Measurements from ENCODE around the gene CNTNAP5.

CNTNAP5 gene

GRCh38 chr2:124314084-124314483 is 289.0 kb downstream of the CNTNAP5 start:
- no peak overlapping the region for H2AFZ ChIP-seq (ENCODE audit: low read length)
- H3K27ac ChIP-seq (ENCODE audit: low read length) = no peak overlapping the region
- 0 out of 2 replicates have a peak, but pooled peaks cover 3% of the 10 kb centered on the region for H3K9me3 ChIP-seq (replicated peaks; ENCODE audit: insufficient read depth, low read length)
- no peaks in the 10 kb centered on the region for H3K4me1 ChIP-seq (ENCODE audit: low read length)
- no peaks in the 10 kb centered on the region for H3K79me2 ChIP-seq (ENCODE audit: low read length)
- no peaks in the 10 kb centered on the region for H3F3A ChIP-seq (ENCODE audit: insufficient read depth, low read length)
- no peaks in the 10 kb centered on the region for H3K27me3 ChIP-seq (replicated peaks; ENCODE audit: insufficient read depth, low read length)
- H4K20me1 ChIP-seq (ENCODE audit: insufficient read depth, low read length) = no peaks in the 10 kb centered on the region
- H3K4me2 ChIP-seq (ENCODE audit: low read depth, low read length) = no peak overlapping the region
- TF ChIP-seq EZH2phosphoT487 (IDR thresholded peaks at IDR 0.05; ENCODE audit: low read length) (no peak), EZH2 (optimal IDR thresholded peaks at IDR 0.05; ENCODE audit: low read depth, low read length) (no peak)
- TF ChIP-seq, protein P1, sequence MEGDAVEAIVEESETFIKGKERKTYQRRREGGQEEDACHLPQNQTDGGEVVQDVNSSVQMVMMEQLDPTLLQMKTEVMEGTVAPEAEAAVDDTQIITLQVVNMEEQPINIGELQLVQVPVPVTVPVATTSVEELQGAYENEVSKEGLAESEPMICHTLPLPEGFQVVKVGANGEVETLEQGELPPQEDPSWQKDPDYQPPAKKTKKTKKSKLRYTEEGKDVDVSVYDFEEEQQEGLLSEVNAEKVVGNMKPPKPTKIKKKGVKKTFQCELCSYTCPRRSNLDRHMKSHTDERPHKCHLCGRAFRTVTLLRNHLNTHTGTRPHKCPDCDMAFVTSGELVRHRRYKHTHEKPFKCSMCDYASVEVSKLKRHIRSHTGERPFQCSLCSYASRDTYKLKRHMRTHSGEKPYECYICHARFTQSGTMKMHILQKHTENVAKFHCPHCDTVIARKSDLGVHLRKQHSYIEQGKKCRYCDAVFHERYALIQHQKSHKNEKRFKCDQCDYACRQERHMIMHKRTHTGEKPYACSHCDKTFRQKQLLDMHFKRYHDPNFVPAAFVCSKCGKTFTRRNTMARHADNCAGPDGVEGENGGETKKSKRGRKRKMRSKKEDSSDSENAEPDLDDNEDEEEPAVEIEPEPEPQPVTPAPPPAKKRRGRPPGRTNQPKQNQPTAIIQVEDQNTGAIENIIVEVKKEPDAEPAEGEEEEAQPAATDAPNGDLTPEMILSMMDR (IDR thresholded peaks at IDR 0.05; ENCODE audit: low read length) = no peak
- H3K4me3 ChIP-seq (ENCODE audit: low read length) = no peak overlapping the region
- H3K9ac ChIP-seq (ENCODE audit: low read length) = no peak overlapping the region
- H3K9me2 ChIP-seq (replicated peaks; ENCODE audit: insufficient read depth, low read length) = no peaks in the 10 kb centered on the region
- H3K36me3 ChIP-seq (replicated peaks; ENCODE audit: insufficient read depth, low read length) = no peaks in the 10 kb centered on the region
- no peak for DNase-seq

- no peak overlapping the region for H3K4me2 ChIP-seq (ENCODE audit: low read depth, low read length)
- H3K79me2 ChIP-seq (ENCODE audit: low read length) = no peaks in the 10 kb centered on the region
- no peak for DNase-seq
- H3K9ac ChIP-seq (ENCODE audit: low read length) = no peak overlapping the region
- no peaks in the 10 kb centered on the region for H3F3A ChIP-seq (ENCODE audit: insufficient read depth, low read length)
- H3K9me3 ChIP-seq (replicated peaks; ENCODE audit: insufficient read depth, low read length) = 0 out of 2 replicates have a peak, but pooled peaks cover 3% of the 10 kb centered on the region
- no peaks in the 10 kb centered on the region for H3K4me1 ChIP-seq (ENCODE audit: low read length)
- no peak overlapping the region for H2AFZ ChIP-seq (ENCODE audit: low read length)
- H3K9me2 ChIP-seq (replicated peaks; ENCODE audit: insufficient read depth, low read length) = no peaks in the 10 kb centered on the region
- H4K20me1 ChIP-seq (ENCODE audit: insufficient read depth, low read length) = no peaks in the 10 kb centered on the region
- H3K36me3 ChIP-seq (replicated peaks; ENCODE audit: insufficient read depth, low read length) = no peaks in the 10 kb centered on the region
- no peaks in the 10 kb centered on the region for H3K27me3 ChIP-seq (replicated peaks; ENCODE audit: insufficient read depth, low read length)
- no peak overlapping the region for H3K4me3 ChIP-seq (ENCODE audit: low read length)
- TF ChIP-seq EZH2phosphoT487 (IDR thresholded peaks at IDR 0.05; ENCODE audit: low read length) (no peak), EZH2 (optimal IDR thresholded peaks at IDR 0.05; ENCODE audit: low read depth, low read length) (no peak)
- TF ChIP-seq, protein P1 (IDR thresholded peaks at IDR 0.05; ENCODE audit: low read length) = no peak
- no peak overlapping the region for H3K27ac ChIP-seq (ENCODE audit: low read length)
Observed at GRCh38 chr2:124315221-124315880, 290.3 kb downstream of the CNTNAP5 start.

DNA sequence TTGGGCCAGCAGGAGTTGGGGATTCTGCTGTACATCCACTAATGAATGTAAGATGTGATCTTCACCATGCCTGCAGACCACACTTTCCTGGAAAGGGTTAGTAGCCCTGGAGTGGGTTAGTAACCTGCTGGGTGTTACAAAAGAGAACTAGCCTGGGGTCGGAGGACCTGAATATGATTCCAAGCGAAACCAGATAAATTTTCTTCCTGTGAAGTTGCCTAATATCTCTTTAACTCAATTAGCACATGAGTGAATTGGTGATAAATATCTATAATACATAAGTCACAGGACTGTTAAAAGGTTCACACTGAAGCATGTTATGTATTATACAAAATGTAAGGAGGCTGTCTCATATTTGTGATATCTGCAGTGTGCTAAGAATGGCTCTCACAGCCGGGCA is 291.0 kb downstream of the CNTNAP5 start:
- H2AFZ ChIP-seq (ENCODE audit: low read length) = no peak overlapping the region
- no peak overlapping the region for H3K9ac ChIP-seq (ENCODE audit: low read length)
- no peak overlapping the region for H3K4me2 ChIP-seq (ENCODE audit: low read depth, low read length)
- no peaks in the 10 kb centered on the region for H3K4me1 ChIP-seq (ENCODE audit: low read length)
- no peak overlapping the region for H3K27ac ChIP-seq (ENCODE audit: low read length)
- H3K27me3 ChIP-seq (replicated peaks; ENCODE audit: insufficient read depth, low read length) = no peaks in the 10 kb centered on the region
- TF ChIP-seq EZH2phosphoT487 (IDR thresholded peaks at IDR 0.05; ENCODE audit: low read length) = no peak
- no peak overlapping the region for H3K4me3 ChIP-seq (ENCODE audit: low read length)
- H3K79me2 ChIP-seq (ENCODE audit: low read length) = no peaks in the 10 kb centered on the region
- H3K9me2 ChIP-seq (replicated peaks; ENCODE audit: insufficient read depth, low read length) = no peaks in the 10 kb centered on the region
- H3F3A ChIP-seq (ENCODE audit: insufficient read depth, low read length) = no peaks in the 10 kb centered on the region
- no peaks in the 10 kb centered on the region for H4K20me1 ChIP-seq (ENCODE audit: insufficient read depth, low read length)
- H3K9me3 ChIP-seq (replicated peaks; ENCODE audit: insufficient read depth, low read length) = 0 out of 2 replicates have a peak, but pooled peaks cover 3% of the 10 kb centered on the region
- DNase-seq = no peak
- no peaks in the 10 kb centered on the region for H3K36me3 ChIP-seq (replicated peaks; ENCODE audit: insufficient read depth, low read length)

GRCh38 chr2:124316881-124317605 is 292.0 kb downstream of the CNTNAP5 start:
- H3K4me3 ChIP-seq (ENCODE audit: low read length) = no peak overlapping the region
- H4K20me1 ChIP-seq (ENCODE audit: insufficient read depth, low read length) = no peaks in the 10 kb centered on the region
- H3K79me2 ChIP-seq (ENCODE audit: low read length) = no peaks in the 10 kb centered on the region
- H3K9me2 ChIP-seq (replicated peaks; ENCODE audit: insufficient read depth, low read length) = no peaks in the 10 kb centered on the region
- no peaks in the 10 kb centered on the region for H3K4me1 ChIP-seq (ENCODE audit: low read length)
- H3K36me3 ChIP-seq (replicated peaks; ENCODE audit: insufficient read depth, low read length) = no peaks in the 10 kb centered on the region
- no peaks in the 10 kb centered on the region for H3K27me3 ChIP-seq (replicated peaks; ENCODE audit: insufficient read depth, low read length)
- H3K27ac ChIP-seq (ENCODE audit: low read length) = no peak overlapping the region
- no peaks in the 10 kb centered on the region for H3F3A ChIP-seq (ENCODE audit: insufficient read depth, low read length)
- TF ChIP-seq EZH2phosphoT487 (IDR thresholded peaks at IDR 0.05; ENCODE audit: low read length) (no peak), EZH2 (optimal IDR thresholded peaks at IDR 0.05; ENCODE audit: low read depth, low read length) (no peak)
- TF ChIP-seq, protein P1 (IDR thresholded peaks at IDR 0.05; ENCODE audit: low read length) = no peak
- no peaks in the 10 kb centered on the region for H3K9me3 ChIP-seq (replicated peaks; ENCODE audit: insufficient read depth, low read length)
- DNase-seq = no peak
- no peak overlapping the region for H2AFZ ChIP-seq (ENCODE audit: low read length)
- no peak overlapping the region for H3K4me2 ChIP-seq (ENCODE audit: low read depth, low read length)
- H3K9ac ChIP-seq (ENCODE audit: low read length) = no peak overlapping the region

All from MM.1S (cell line).